H1 (cell line): ENCODE data around the gene CMTR1. TPM values are rescaled to one million over a fixed set of nuclear protein-coding genes. Genes with fewer than 3 reads are reported as not detected.

Source experiments
- CTCF ChIA-PET: fragments of 300-600 bp; sonication (Branson Sonifier 250); formaldehyde crosslinking; loops from one replicate; lab custom pipeline; 2021; ENCODE audit not compliant: partially characterized antibody; lab: Charles Lee
- POLR2A ChIA-PET: fragments of 300-600 bp; sonication (Branson Sonifier 250); formaldehyde crosslinking; loops from one replicate; lab custom pipeline; 2021; ENCODE audit warnings: inconsistent platforms; ENCODE audit not compliant: partially characterized antibody; lab: Charles Lee
- DNase-seq, 2 experiments: peaks; one replicate each; pipeline versions ENCODE4 v3.0.0 to v3.0.0-alpha.2; 2010 to 2022; ENCODE audit warnings: low spot score in 2 of 2, low read depth in 1 of 2, mixed read lengths in 1 of 2
- FAIRE-seq: peaks from 2 replicates; lab custom pipeline; 2011; peaks lifted over from hg19 to GRCh38; lab: Jason Lieb, UNC
- H2AFZ ChIP-seq: 2 replicates; pipeline ENCODE4 v1.8.1; 2012; ENCODE audit warnings: low read length, inconsistent platforms
- H2AK5ac ChIP-seq: 2 replicates; pipeline ENCODE4 v1.6.1; 2013; ENCODE audit warnings: low read depth, low read length
- H2BK120ac ChIP-seq: replicated peaks from 2 replicates; pipeline ENCODE3; 2013; ENCODE audit warnings: low read depth, low read length, inconsistent platforms
- H2BK12ac ChIP-seq: 2 replicates; pipeline ENCODE4 v1.6.1; 2013; ENCODE audit warnings: low read depth, low read length
- H2BK15ac ChIP-seq: 2 replicates; pipeline ENCODE4 v1.6.1; 2013; ENCODE audit warnings: low read length
- H2BK20ac ChIP-seq: 2 replicates; pipeline ENCODE4 v1.6.1; 2013; ENCODE audit warnings: low read length
- H2BK5ac ChIP-seq: 2 replicates; pipeline ENCODE4 v1.6.1; 2013; ENCODE audit warnings: low read depth, low read length
- H3K14ac ChIP-seq: 2 replicates; pipeline ENCODE4 v1.6.1; 2013; ENCODE audit warnings: inconsistent platforms; ENCODE audit not compliant: insufficient read length
- H3K18ac ChIP-seq: 2 replicates; pipeline ENCODE4 v1.6.1; 2013; ENCODE audit warnings: low read length; ENCODE audit errors: extremely low read depth
- H3K23ac ChIP-seq: 2 replicates; pipeline ENCODE4 v1.6.1; 2013; ENCODE audit warnings: inconsistent platforms; ENCODE audit not compliant: insufficient read length
- H3K23me2 ChIP-seq: 2 replicates; pipeline ENCODE4 v1.6.1; 2013; ENCODE audit warnings: low read depth, low read length
- H3K27ac ChIP-seq: 2 replicates; pipeline ENCODE4 v1.6.1; 2011; ENCODE audit warnings: low read depth, low read length, inconsistent platforms
- H3K27me3 ChIP-seq, 4 experiments: replicated peaks in 1 of 4; 1 replicate in 1 of 4; 2 replicates in 3 of 4; pipeline versions ENCODE4 v1.6.1 to v1.8.1; 2011 to 2013; ENCODE audit warnings: low read length in 3 of 4, mild to moderate bottlenecking in 3 of 4, inconsistent platforms in 2 of 4, mixed read lengths in 2 of 4, moderate library complexity in 1 of 4; ENCODE audit not compliant: control insufficient read depth in 3 of 4, insufficient read depth in 3 of 4; ENCODE audit errors: extremely low read depth in 1 of 4
- H3K36me3 ChIP-seq, 4 experiments: 2 replicates each; pipeline versions ENCODE4 v1.6.1 to v1.8.1; 2011 to 2013; ENCODE audit warnings: mild to moderate bottlenecking in 4 of 4, low read length in 3 of 4, moderate library complexity in 2 of 4, control low read depth in 1 of 4, inconsistent platforms in 1 of 4; ENCODE audit not compliant: insufficient read depth in 4 of 4, control insufficient read depth in 2 of 4
- H3K4ac ChIP-seq: replicated peaks from 2 replicates; pipeline ENCODE3; 2013; ENCODE audit warnings: low read length, low read depth, mixed read lengths, inconsistent platforms; ENCODE audit not compliant: insufficient read length
- H3K4me1 ChIP-seq, 4 experiments: replicated peaks in 1 of 4; 1 replicate in 1 of 4; 2 replicates in 3 of 4; pipeline versions ENCODE4 v1.6.1 to v1.8.1; 2011 to 2013; ENCODE audit warnings: low read length in 3 of 4, inconsistent platforms in 2 of 4, mixed read lengths in 1 of 4; ENCODE audit not compliant: insufficient read depth in 4 of 4, control insufficient read depth in 3 of 4
- H3K4me2 ChIP-seq, 2 experiments: 2 replicates each; pipeline versions ENCODE4 v1.6.1 to v1.8.1; 2011 to 2013; ENCODE audit warnings: low read depth in 2 of 2, low read length in 2 of 2, control low read depth in 1 of 2, inconsistent platforms in 1 of 2, mild to moderate bottlenecking in 1 of 2; ENCODE audit not compliant: insufficient read depth in 1 of 2
- H3K4me3 ChIP-seq, 4 experiments: fragments of 200-600, 300-600 bp in 1 of 4; sonication (generic), shearing (Covaris generic), sonication (Bioruptor Twin) in 1 of 4; 2 replicates each; pipeline versions ENCODE4 v1.5.1 to v1.8.1; 2011 to 2016; ENCODE audit warnings: low read length in 4 of 4, low read depth in 3 of 4, control low read depth in 2 of 4, inconsistent platforms in 2 of 4, mild to moderate bottlenecking in 2 of 4, mixed read lengths in 1 of 4, moderate library complexity in 1 of 4; ENCODE audit not compliant: insufficient read depth in 2 of 4; ENCODE audit errors: extremely low read depth in 1 of 4
- H3K56ac ChIP-seq: replicated peaks from 2 replicates; pipeline ENCODE3; 2013; ENCODE audit warnings: low read depth, mild to moderate bottlenecking, mixed read lengths, low read length, inconsistent platforms; ENCODE audit not compliant: insufficient read length
- H3K79me1 ChIP-seq: 2 replicates; pipeline ENCODE4 v1.6.1; 2013; ENCODE audit warnings: low read depth, low read length, control low read depth
- H3K79me2 ChIP-seq, 2 experiments: 2 replicates each; pipeline versions ENCODE4 v1.6.1 to v1.8.1; 2012 to 2013; ENCODE audit warnings: low read length in 2 of 2, mild to moderate bottlenecking in 2 of 2, inconsistent platforms in 1 of 2; ENCODE audit not compliant: insufficient read depth in 2 of 2, control insufficient read depth in 1 of 2
- H3K9ac ChIP-seq, 4 experiments: replicated peaks in 1 of 4; 1 replicate in 1 of 4; 2 replicates in 3 of 4; pipeline versions ENCODE4 v1.6.1 to v1.8.1; 2011 to 2013; ENCODE audit warnings: low read depth in 3 of 4, low read length in 3 of 4, control low read depth in 2 of 4, mild to moderate bottlenecking in 2 of 4, moderate library complexity in 2 of 4, inconsistent platforms in 1 of 4; ENCODE audit errors: extremely low read depth in 1 of 4
- H3K9me3 ChIP-seq, 2 experiments: 2 replicates each; pipeline versions ENCODE4 v1.6.1 to v1.8.1; 2012 to 2013; ENCODE audit warnings: mild to moderate bottlenecking in 2 of 2, moderate library complexity in 2 of 2, control low read depth in 1 of 2, inconsistent platforms in 1 of 2, low read depth in 1 of 2, low read length in 1 of 2, mixed read lengths in 1 of 2; ENCODE audit not compliant: insufficient read depth in 2 of 2
- H4K20me1 ChIP-seq, 2 experiments: replicated peaks in 1 of 2; 2 replicates each; pipeline versions ENCODE3 to v1.8.1; 2011 to 2013; ENCODE audit warnings: inconsistent platforms in 2 of 2, low read length in 2 of 2, mild to moderate bottlenecking in 1 of 2; ENCODE audit not compliant: insufficient read depth in 2 of 2, control insufficient read depth in 1 of 2
- H4K5ac ChIP-seq: 2 replicates; pipeline ENCODE4 v1.6.1; 2013; ENCODE audit warnings: low read length, low read depth, mixed read lengths, inconsistent platforms; ENCODE audit not compliant: insufficient read length
- H4K8ac ChIP-seq: 2 replicates; pipeline ENCODE4 v1.8.0; 2013; ENCODE audit warnings: mild to moderate bottlenecking, moderate library complexity, low read length, inconsistent platforms; ENCODE audit not compliant: insufficient read depth; ENCODE audit errors: extremely low read depth
- H4K91ac ChIP-seq: replicated peaks from 2 replicates; pipeline ENCODE3; 2013; ENCODE audit warnings: low read length, mixed read lengths, inconsistent platforms; ENCODE audit not compliant: insufficient read length
- ASH2L ChIP-seq: fragments of 200-600, 300-600 bp; sonication (generic); IDR thresholded peaks from one replicate; pipeline ENCODE4 v1.7.1; 2017; ENCODE audit warnings: low read length
- BACH1 ChIP-seq: IDR thresholded peaks from 2 replicates; pipeline ENCODE4 v1.6.1; 2012; ENCODE audit warnings: low read length, improper control_type of control experiment
- CEBPB ChIP-seq: IDR thresholded peaks from 2 replicates; pipeline ENCODE4 v1.6.1; 2012; ENCODE audit warnings: low read depth, low read length
- CHD1 ChIP-seq: IDR thresholded peaks from 2 replicates; pipeline ENCODE4 v1.6.1; 2012; ENCODE audit warnings: low read depth, low read length, improper control_type of control experiment
- CTBP2 ChIP-seq: IDR thresholded peaks from 2 replicates; pipeline ENCODE4 v1.7.0; 2011; ENCODE audit warnings: borderline replicate concordance, mild to moderate bottlenecking, moderate library complexity, mixed read lengths, low read length; ENCODE audit not compliant: insufficient read depth, insufficient read length
- KDM1A ChIP-seq: fragments of 200-600, 300-600 bp; sonication (generic); IDR thresholded peaks from 2 replicates; pipeline ENCODE4 v1.7.1; 2016; ENCODE audit warnings: mild to moderate bottlenecking, low read length, borderline replicate concordance
- NANOG ChIP-seq: IDR thresholded peaks from 2 replicates; pipeline ENCODE4 v1.6.1; 2011; ENCODE audit warnings: low read length, low read depth, mild to moderate bottlenecking, inconsistent platforms; ENCODE audit not compliant: insufficient read depth, poor library complexity, severe bottlenecking
- NRF1 ChIP-seq: IDR thresholded peaks from 2 replicates; pipeline ENCODE4 v1.6.1; 2011; ENCODE audit warnings: mild to moderate bottlenecking, low read depth, low read length, improper control_type of control experiment
- POU5F1 ChIP-seq: IDR thresholded peaks from 2 replicates; pipeline ENCODE4 v1.6.1; 2011; ENCODE audit warnings: low read depth, mild to moderate bottlenecking, low read length, moderate library complexity
- RNF2 ChIP-seq: fragments of 200-900, 300-1000 bp; sonication (generic); IDR thresholded peaks from 2 replicates; pipeline ENCODE4 v1.7.1; 2016; ENCODE audit warnings: borderline replicate concordance, low read depth, mild to moderate bottlenecking, antibody characterized with exemption, low read length; ENCODE audit not compliant: poor library complexity, severe bottlenecking; ENCODE audit errors: missing control alignments
- SP1 ChIP-seq: IDR thresholded peaks from 2 replicates; pipeline ENCODE4 v1.6.1; 2011; ENCODE audit warnings: low read depth, low read length
- TCF12 ChIP-seq: IDR thresholded peaks from 2 replicates; pipeline ENCODE4 v1.6.1; 2011; ENCODE audit warnings: low read depth, mild to moderate bottlenecking, low read length
- WGBS, 2 experiments: shearing (Covaris generic) in 1 of 2; methylation state at CpG; one replicate each; pipeline versions ENCODE4 v1.1.6 to v1.1.7; 2013 to 2015; ENCODE audit warnings: low lambda C conversion rate in 2 of 2, mixed read lengths in 2 of 2, inconsistent platforms in 1 of 2, low coverage in 1 of 2, missing lambda C conversion rate in 1 of 2; ENCODE audit not compliant: insufficient replicate concordance in 2 of 2, insufficient coverage in 1 of 2, insufficient read length in 1 of 2; ENCODE audit errors: extremely low coverage in 1 of 2, missing lambda C conversion rate in 1 of 2; 5-methylcytosine and 5-hydroxymethylcytosine counted together
- polyA plus RNA-seq, 7 experiments: library from polyadenylated mRNA; depleted of rRNA in 3 of 7; stranded (reverse) in 5 of 7; unstranded in 2 of 7; fragments of >200 nt in 5 of 7; fragments of 200-250 nt in 2 of 7; gene quantifications; 1 replicate in 5 of 7; 2 replicates in 1 of 7; 4 replicates in 1 of 7; pipeline versions ENCODE4 v1.2.1 to v1.2.3, GENCODE V29; 2011 to 2013; ENCODE audit warnings: missing spikeins in 2 of 7, mixed read lengths in 2 of 7
- total RNA-seq: library from RNA; stranded (reverse); fragmentation: NEBNext Ultra II Directional; extraction: Animal tissue kit (Norgen Biotek cat#: 25700); gene quantifications from 2 replicates; pipeline ENCODE4 v1.2.1, GENCODE V29; 2021

Gene CMTR1
- total and polyA plus RNA-seq, 2 of the 8 experiments (the other 6 are each of a cell fraction or from before 2014, with no cell fraction given) = 15.2 to 33.1 TPM

DNA sequence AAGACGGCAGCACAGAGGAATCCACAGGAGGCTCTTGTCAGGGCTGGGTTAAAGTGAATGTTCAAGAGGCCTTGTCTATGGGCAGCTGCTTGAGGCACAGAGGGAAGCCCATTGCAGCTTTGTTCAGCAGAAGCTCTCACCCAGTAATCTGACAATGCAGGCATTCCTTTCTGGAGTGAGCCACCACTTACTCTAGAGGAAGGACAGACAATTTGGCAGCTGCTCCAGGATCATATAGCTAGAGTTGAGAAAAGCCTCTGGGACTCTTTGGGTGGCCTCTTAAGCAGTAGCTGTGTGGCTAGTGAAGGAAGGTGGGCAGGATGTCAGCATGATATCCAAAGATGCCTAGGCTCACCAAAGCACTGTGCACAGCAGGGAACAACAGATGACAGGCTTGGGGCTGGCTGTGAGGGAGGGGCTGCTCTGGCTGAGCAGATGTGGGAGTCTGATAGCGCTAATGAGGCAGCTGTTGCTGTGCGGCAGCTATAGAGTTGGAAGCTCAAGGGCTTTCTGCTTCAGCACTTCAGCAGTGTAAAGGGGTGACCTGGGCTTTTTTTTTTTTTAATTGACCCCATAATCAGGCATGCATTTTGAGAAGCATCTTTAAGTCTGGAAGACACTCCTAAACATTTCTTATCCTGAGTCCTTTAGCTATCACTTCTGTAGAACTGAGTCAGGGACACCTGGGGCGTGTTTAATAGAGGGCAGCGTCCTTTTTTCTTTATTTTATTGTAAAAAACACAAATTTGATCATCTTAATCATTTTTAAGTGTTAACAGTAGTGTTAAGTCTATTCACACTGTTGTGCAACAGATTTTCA, 27.2 kb downstream of the CMTR1 start:
- Histone ChIP-seq H3K14ac (no peak overlapping the region), H2BK5ac (no peak overlapping the region), H3K9me3 (no peaks in the 10 kb centered on the region), H3K36me3 (peaks cover 6 to 30% (median 25%) of the 10 kb centered on the region in 4 experiments; a peak in 7 of 8 replicates), H4K8ac (no peak overlapping the region), H2BK15ac (no peak overlapping the region), H3K27ac (no peak overlapping the region), H3K23me2 (no peaks in the 10 kb centered on the region), H3K56ac (no peak overlapping the region), H2BK20ac (no peak overlapping the region), H3K27me3 (no peaks in the 10 kb centered on the region), H3K4ac (no peak overlapping the region), H3K79me1 (no peaks in the 10 kb centered on the region; the same call in 1 of the 2 replicates), H4K91ac (no peak overlapping the region), H2BK12ac (no peak overlapping the region), H2BK120ac (no peak overlapping the region), H4K20me1 (peaks cover 0 to 2% of the 10 kb centered on the region in 2 experiments), H4K5ac (no peak overlapping the region), H3K4me1 (peaks cover 0 to 6% (median 0%) of the 10 kb centered on the region in 4 experiments; a peak in 3 of 7 replicates), H3K9ac (no peak overlapping the region), H3K23ac (no peak overlapping the region), H3K79me2 (no peaks in the 10 kb centered on the region), H3K18ac (no peak overlapping the region), H2AFZ (no peak overlapping the region), H3K4me2 (peak overlapping the region in 1 of 2 experiments; percentile 14; a peak in 2 of 4 replicates), H3K4me3 (no peak overlapping the region), H2AK5ac (no peak overlapping the region)
- FAIRE-seq (no peak), DNase-seq (no peak)
- WGBS, 2 experiments = 87% methylated on average over 5 of the region's 5 CpGs; no CpG with 5 or more reads in 1 of the 2 experiments
- POLR2A ChIA-PET = interaction anchor here (1.1 kb wide), 1 partner anchor 11 kb away, joined by 3 read pairs; no protein-coding TSS in a partner anchor
- CTCF ChIA-PET = interaction anchor here (1.2 to 1.7 kb wide), 2 partner anchors 14 to 21 kb away, joined by 3 to 4 read pairs; no protein-coding TSS in a partner anchor
- TF ChIP-seq CTBP2 (peak; percentile 66), BACH1 (no peak), POU5F1 (no peak), KDM1A (no peak), NANOG (peak; percentile 51), ASH2L (no peak), RNF2 (no peak), SP1 (0 out of 2 replicates have a peak, but pooled peaks have one; percentile 10), CHD1 (no peak), NRF1 (no peak), TCF12 (no peak), CEBPB (no peak)
